Mammary epithelial cell (primary cell): ENCODE results near the gene GBP6.

Experiments
- CTCF ChIP-seq, 2 donors: IDR thresholded peaks in 1 of 2; conservative IDR thresholded peaks in 1 of 2; 2 replicates each; pipeline ENCODE4 v1.5.1; 2011 to 2012; ENCODE audit warnings: inconsistent platforms in 2 of 2, low read length in 2 of 2, mild to moderate bottlenecking in 2 of 2, control low read depth in 1 of 2, low read depth in 1 of 2; ENCODE audit not compliant: insufficient read depth in 1 of 2; ENCODE audit errors: extremely low read depth in 1 of 2
- EZH2 ChIP-seq: IDR thresholded peaks from 2 replicates; pipeline ENCODE4 v1.6.1; 2012; ENCODE audit warnings: low read length, inconsistent platforms, borderline replicate concordance

GRCh38 chr1:89383185-89383584 lies 19.3 kb downstream of the GBP6 start:
- TF ChIP-seq CTCF (conservative IDR thresholded peaks at IDR 0.05 in 1 of 2, IDR thresholded peaks at IDR 0.05 in 1 of 2; ENCODE audit: extremely low read depth in 1 of 2, insufficient read depth in 1 of 2, low read depth in 1 of 2, low read length in 2 of 2) (no peak), EZH2 (no peak)
